Effector memory CD4-positive, alpha-beta T cell (primary cell): ENCODE measurements around the gene CEP112.

Experiments
- DNase-seq, 3 donors: peaks; one replicate each; pipeline ENCODE4 v3.0.0-alpha.2; 2020
- H3K27ac ChIP-seq: 2 replicates; pipeline ENCODE4 v1.7.0; 2013; ENCODE audit warnings: mild to moderate bottlenecking, low read length, moderate library complexity; ENCODE audit not compliant: insufficient read depth, poor library complexity, severe bottlenecking
- H3K27me3 ChIP-seq: replicated peaks from 2 replicates; pipeline ENCODE4 v1.7.0; 2013; ENCODE audit warnings: mild to moderate bottlenecking, low read length; ENCODE audit not compliant: insufficient read depth, control insufficient read depth, poor library complexity, severe bottlenecking
- H3K36me3 ChIP-seq: 2 replicates; pipeline ENCODE4 v1.7.0; 2013; ENCODE audit warnings: mild to moderate bottlenecking, low read length, moderate library complexity; ENCODE audit not compliant: control insufficient read depth, insufficient read depth
- H3K4me1 ChIP-seq: 2 replicates; pipeline ENCODE4 v1.7.0; 2013; ENCODE audit warnings: low read length, mild to moderate bottlenecking; ENCODE audit not compliant: control insufficient read depth, insufficient read depth, poor library complexity, severe bottlenecking
- H3K4me3 ChIP-seq: 2 replicates; pipeline ENCODE4 v1.7.0; 2013; ENCODE audit warnings: low read length, low read depth, mild to moderate bottlenecking; ENCODE audit not compliant: insufficient read depth, poor library complexity, severe bottlenecking
- H3K9me3 ChIP-seq: 2 replicates; pipeline ENCODE4 v1.7.0; 2013; ENCODE audit warnings: mild to moderate bottlenecking, low read length, moderate library complexity; ENCODE audit not compliant: control insufficient read depth

The CEP112 gene

GRCh38 chr17:65630502-65630901 lies 561.4 kb downstream of the CEP112 start:
- no peaks in the 10 kb centered on the region for H3K36me3 ChIP-seq
- no peak overlapping the region for H3K4me3 ChIP-seq
- no peak for DNase-seq
- H3K9me3 ChIP-seq: no peaks in the 10 kb centered on the region
- H3K27ac ChIP-seq: no peak overlapping the region
- no peaks in the 10 kb centered on the region for H3K27me3 ChIP-seq
- no peaks in the 10 kb centered on the region for H3K4me1 ChIP-seq

GRCh38 chr17:65629234-65629690 lies 562.7 kb downstream of the CEP112 start:
- no peaks in the 10 kb centered on the region for H3K27me3 ChIP-seq

GRCh38 chr17:65628644-65629036 lies 563.3 kb downstream of the CEP112 start:
- Histone ChIP-seq H3K27ac (no peak overlapping the region), H3K27me3 (no peaks in the 10 kb centered on the region), H3K4me3 (no peak overlapping the region), H3K9me3 (no peaks in the 10 kb centered on the region), H3K4me1 (no peaks in the 10 kb centered on the region), H3K36me3 (no peaks in the 10 kb centered on the region)
- no peak for DNase-seq

More at GRCh38 chr17:65629234-65629690, 562.7 kb downstream of the CEP112 start:
- H3K36me3 ChIP-seq: no peaks in the 10 kb centered on the region
- H3K4me3 ChIP-seq: no peak overlapping the region
- H3K9me3 ChIP-seq: no peaks in the 10 kb centered on the region
- H3K27ac ChIP-seq: no peak overlapping the region
- DNase-seq: no peak
- no peaks in the 10 kb centered on the region for H3K4me1 ChIP-seq

GRCh38 chr17:65627891-65628643 lies 563.9 kb downstream of the CEP112 start:
- no peak overlapping the region for H3K4me3 ChIP-seq
- no peaks in the 10 kb centered on the region for H3K9me3 ChIP-seq
- H3K27me3 ChIP-seq: no peaks in the 10 kb centered on the region
- H3K36me3 ChIP-seq: no peaks in the 10 kb centered on the region
- no peak overlapping the region for H3K27ac ChIP-seq
- H3K4me1 ChIP-seq: no peaks in the 10 kb centered on the region
- no peak for DNase-seq

- no peak for DNase-seq
- Histone ChIP-seq H3K27ac (no peak overlapping the region), H3K4me3 (no peak overlapping the region), H3K36me3 (no peaks in the 10 kb centered on the region), H3K27me3 (no peaks in the 10 kb centered on the region), H3K9me3 (no peaks in the 10 kb centered on the region), H3K4me1 (no peaks in the 10 kb centered on the region)
Measured at GRCh38 chr17:65627108-65627507, 564.8 kb downstream of the CEP112 start.

GRCh38 chr17:65626451-65626850 lies 565.5 kb downstream of the CEP112 start:
- DNase-seq: no peak
- Histone ChIP-seq H3K4me3 (no peak overlapping the region), H3K9me3 (no peaks in the 10 kb centered on the region), H3K27ac (no peak overlapping the region), H3K36me3 (no peaks in the 10 kb centered on the region), H3K4me1 (no peaks in the 10 kb centered on the region), H3K27me3 (no peaks in the 10 kb centered on the region)

GRCh38 chr17:65618516-65618915 lies 573.4 kb downstream of the CEP112 start:
- H3K27me3 ChIP-seq: no peaks in the 10 kb centered on the region
- no peaks in the 10 kb centered on the region for H3K4me1 ChIP-seq
- no peaks in the 10 kb centered on the region for H3K36me3 ChIP-seq
- H3K9me3 ChIP-seq: no peaks in the 10 kb centered on the region
- DNase-seq: no peak
- no peak overlapping the region for H3K27ac ChIP-seq
- no peak overlapping the region for H3K4me3 ChIP-seq

- H3K36me3 ChIP-seq: no peaks in the 10 kb centered on the region
Measured at GRCh38 chr17:65617496-65617895, 574.4 kb downstream of the CEP112 start.

GRCh38 chr17:65609749-65610148 lies 582.2 kb downstream of the CEP112 start:
- no peaks in the 10 kb centered on the region for H3K4me1 ChIP-seq
- H3K4me3 ChIP-seq: no peak overlapping the region
- H3K9me3 ChIP-seq: no peaks in the 10 kb centered on the region
- no peak overlapping the region for H3K27ac ChIP-seq
- no peaks in the 10 kb centered on the region for H3K27me3 ChIP-seq
- DNase-seq: no peak
- H3K36me3 ChIP-seq: no peaks in the 10 kb centered on the region

More at GRCh38 chr17:65617496-65617895, 574.4 kb downstream of the CEP112 start:
- Histone ChIP-seq H3K9me3 (no peaks in the 10 kb centered on the region), H3K27ac (no peak overlapping the region), H3K27me3 (no peaks in the 10 kb centered on the region), H3K4me1 (no peaks in the 10 kb centered on the region), H3K4me3 (no peak overlapping the region)
- no peak for DNase-seq

- Histone ChIP-seq H3K27me3 (no peaks in the 10 kb centered on the region), H3K9me3 (no peaks in the 10 kb centered on the region), H3K4me3 (no peak overlapping the region), H3K36me3 (no peaks in the 10 kb centered on the region), H3K27ac (no peak overlapping the region), H3K4me1 (no peaks in the 10 kb centered on the region)
- no peak for DNase-seq
Measured at GRCh38 chr17:65609286-65609685, 582.6 kb downstream of the CEP112 start.
